WTC11 (cell line): ENCODE data around the gene CYBA. TPM values are rescaled to one million over a fixed set of nuclear protein-coding genes. Genes with fewer than 3 reads are reported as not detected.

Experiments
- ATAC-seq: fragments of 200-7000 bp; cut with Tn5 transposase; 2 replicates; pipeline ENCODE4 v1.10.0; 2021; ENCODE audit warnings: mild to moderate bottlenecking, moderate library complexity
- CTCF ChIA-PET: fragments of 300-600 bp; sonication (Branson Sonifier 250); formaldehyde crosslinking; loops from one replicate; lab custom pipeline; 2021; ENCODE audit warnings: antibody characterized with exemption; lab: Charles Lee
- POLR2A ChIA-PET: fragments of 350-600 bp; sonication (Branson Sonifier 250); formaldehyde crosslinking; loops from one replicate; lab custom pipeline; 2021; ENCODE audit warnings: antibody characterized with exemption; lab: Charles Lee
- DNase-seq: peaks from one replicate; pipeline ENCODE4 v3.0.0; 2021; ENCODE audit warnings: low spot score
- H3K27ac Mint-ChIP-seq: 2 replicates; pipeline ENCODE4 v1.8.0; 2021; ENCODE audit warnings: mixed read lengths
- H3K27me3 Mint-ChIP-seq: 2 replicates; pipeline ENCODE4 v1.8.0; 2021; ENCODE audit warnings: low read depth, mild to moderate bottlenecking, moderate library complexity, mixed read lengths
- H3K36me3 Mint-ChIP-seq: 2 replicates; pipeline ENCODE4 v1.8.0; 2021; ENCODE audit warnings: mixed read lengths
- H3K4me1 Mint-ChIP-seq: 2 replicates; pipeline ENCODE4 v1.8.0; 2022; ENCODE audit warnings: mixed read lengths
- H3K4me3 Mint-ChIP-seq: 2 replicates; pipeline ENCODE4 v1.8.0; 2021; ENCODE audit warnings: mild to moderate bottlenecking, moderate library complexity, mixed read lengths
- H3K9me3 Mint-ChIP-seq: 2 replicates; pipeline ENCODE4 v1.8.0; 2021; ENCODE audit warnings: mixed read lengths
- AR ChIP-seq: fragments of 250-450 bp; sonication (Bioruptor Pico); IDR thresholded peaks from 2 replicates; pipeline ENCODE4 v1.9.0; 2021; ENCODE audit warnings: mild to moderate bottlenecking
- CBFB ChIP-seq: sonication (generic); formaldehyde crosslinking; IDR thresholded peaks from 2 replicates; pipeline ENCODE4 v1.8.1; 2022; ENCODE audit warnings: mild to moderate bottlenecking, low read depth, missing genetic modification reagents
- CREM ChIP-seq: sonication (generic); formaldehyde crosslinking; IDR thresholded peaks from 2 replicates; pipeline ENCODE4 v1.8.1; 2022; ENCODE audit warnings: mild to moderate bottlenecking, missing genetic modification reagents, moderate library complexity
- ESRRA ChIP-seq: sonication (generic); formaldehyde crosslinking; IDR thresholded peaks from 2 replicates; pipeline ENCODE4 v1.8.1; 2022; ENCODE audit warnings: mild to moderate bottlenecking, missing genetic modification reagents, borderline replicate concordance
- ETV6 ChIP-seq: sonication (generic); formaldehyde crosslinking; IDR thresholded peaks from 2 replicates; pipeline ENCODE4 v1.8.1; 2022; ENCODE audit warnings: mild to moderate bottlenecking, missing genetic modification reagents
- FOXK1 ChIP-seq: sonication (generic); formaldehyde crosslinking; IDR thresholded peaks from 2 replicates; pipeline ENCODE4 v1.8.0; 2022; ENCODE audit warnings: mild to moderate bottlenecking, moderate library complexity, missing genetic modification reagents
- GABPB1 ChIP-seq: sonication (generic); formaldehyde crosslinking; IDR thresholded peaks from 2 replicates; pipeline ENCODE4 v1.8.1; 2023; ENCODE audit warnings: mild to moderate bottlenecking, missing genetic modification reagents
- JUN ChIP-seq: sonication (generic); formaldehyde crosslinking; IDR thresholded peaks from 2 replicates; pipeline ENCODE4 v1.8.0; 2023; ENCODE audit warnings: mild to moderate bottlenecking, missing genetic modification reagents
- NR1H2 ChIP-seq: sonication (generic); formaldehyde crosslinking; IDR thresholded peaks from 2 replicates; pipeline ENCODE4 v1.9.0; 2021; ENCODE audit warnings: mild to moderate bottlenecking, moderate library complexity, missing genetic modification reagents
- PRRX2 ChIP-seq: fragments of 250-450 bp; sonication (Bioruptor Pico); IDR thresholded peaks from 2 replicates; pipeline ENCODE4 v1.8.0; 2021; ENCODE audit warnings: mild to moderate bottlenecking
- SP1 ChIP-seq: sonication (generic); formaldehyde crosslinking; conservative IDR thresholded peaks from 2 replicates; pipeline ENCODE4 v1.8.1; 2022; ENCODE audit warnings: missing genetic modification reagents
- USF2 ChIP-seq: sonication (generic); formaldehyde crosslinking; IDR thresholded peaks from 2 replicates; pipeline ENCODE4 v1.8.1; 2023; ENCODE audit warnings: mild to moderate bottlenecking, missing genetic modification reagents, moderate library complexity
- ZNF138 ChIP-seq: sonication (generic); formaldehyde crosslinking; conservative IDR thresholded peaks from 2 replicates; pipeline ENCODE4 v1.8.1; 2022; ENCODE audit warnings: mild to moderate bottlenecking, moderate library complexity, missing genetic modification reagents
- ZNF219 ChIP-seq: sonication (generic); formaldehyde crosslinking; IDR thresholded peaks from 2 replicates; pipeline ENCODE4 v1.8.0; 2023; ENCODE audit warnings: missing genetic modification reagents, mild to moderate bottlenecking, borderline replicate concordance
- ZNF317 ChIP-seq: sonication (generic); formaldehyde crosslinking; IDR thresholded peaks from 2 replicates; pipeline ENCODE4 v1.8.1; 2023; ENCODE audit warnings: low read depth, mild to moderate bottlenecking, moderate library complexity, missing genetic modification reagents, borderline replicate concordance
- total RNA-seq: library from RNA; stranded (reverse); gene quantifications from 3 replicates; pipeline ENCODE4 v1.2.3, GENCODE V29; 2021
- TF ChIP-seq, protein P1 (sequence below): sonication (generic); formaldehyde crosslinking; IDR thresholded peaks from 2 replicates; pipeline ENCODE4 v1.8.0; 2023; ENCODE audit warnings: mild to moderate bottlenecking, missing genetic modification reagents
- TF ChIP-seq, protein P2 (sequence below): sonication (generic); formaldehyde crosslinking; IDR thresholded peaks from 2 replicates; pipeline ENCODE4 v1.8.1; 2022; ENCODE audit warnings: mild to moderate bottlenecking, moderate library complexity, missing genetic modification reagents
- TF ChIP-seq, protein P3 (sequence below): sonication (generic); formaldehyde crosslinking; IDR thresholded peaks from 2 replicates; pipeline ENCODE4 v1.8.0; 2022; ENCODE audit warnings: mild to moderate bottlenecking, missing genetic modification reagents
- TF ChIP-seq, protein P4 (sequence below): sonication (generic); formaldehyde crosslinking; IDR thresholded peaks from 2 replicates; pipeline ENCODE4 v1.8.0; 2022; ENCODE audit warnings: mild to moderate bottlenecking, missing genetic modification reagents
- TF ChIP-seq, protein P5 (sequence below): sonication (generic); formaldehyde crosslinking; IDR thresholded peaks from 2 replicates; pipeline ENCODE4 v1.8.1; 2023; ENCODE audit warnings: mild to moderate bottlenecking, missing genetic modification reagents

Gene CYBA
- total RNA-seq, 1 experiment from 2014 or later: 169 TPM

DNA sequence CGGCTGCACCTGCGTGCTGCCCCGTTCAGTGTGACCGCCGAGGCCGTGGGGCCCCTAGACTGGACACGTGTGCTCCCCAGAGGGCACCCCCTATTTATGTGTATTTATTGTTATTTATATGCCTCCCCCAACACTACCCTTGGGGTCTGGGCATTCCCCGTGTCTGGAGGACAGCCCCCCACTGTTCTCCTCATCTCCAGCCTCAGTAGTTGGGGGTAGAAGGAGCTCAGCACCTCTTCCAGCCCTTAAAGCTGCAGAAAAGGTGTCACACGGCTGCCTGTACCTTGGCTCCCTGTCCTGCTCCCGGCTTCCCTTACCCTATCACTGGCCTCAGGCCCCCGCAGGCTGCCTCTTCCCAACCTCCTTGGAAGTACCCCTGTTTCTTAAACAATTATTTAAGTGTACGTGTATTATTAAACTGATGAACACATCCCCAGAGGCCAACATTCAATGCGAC is 10.8 kb downstream of the CYBA start (continued):
- TF ChIP-seq, protein P1, sequence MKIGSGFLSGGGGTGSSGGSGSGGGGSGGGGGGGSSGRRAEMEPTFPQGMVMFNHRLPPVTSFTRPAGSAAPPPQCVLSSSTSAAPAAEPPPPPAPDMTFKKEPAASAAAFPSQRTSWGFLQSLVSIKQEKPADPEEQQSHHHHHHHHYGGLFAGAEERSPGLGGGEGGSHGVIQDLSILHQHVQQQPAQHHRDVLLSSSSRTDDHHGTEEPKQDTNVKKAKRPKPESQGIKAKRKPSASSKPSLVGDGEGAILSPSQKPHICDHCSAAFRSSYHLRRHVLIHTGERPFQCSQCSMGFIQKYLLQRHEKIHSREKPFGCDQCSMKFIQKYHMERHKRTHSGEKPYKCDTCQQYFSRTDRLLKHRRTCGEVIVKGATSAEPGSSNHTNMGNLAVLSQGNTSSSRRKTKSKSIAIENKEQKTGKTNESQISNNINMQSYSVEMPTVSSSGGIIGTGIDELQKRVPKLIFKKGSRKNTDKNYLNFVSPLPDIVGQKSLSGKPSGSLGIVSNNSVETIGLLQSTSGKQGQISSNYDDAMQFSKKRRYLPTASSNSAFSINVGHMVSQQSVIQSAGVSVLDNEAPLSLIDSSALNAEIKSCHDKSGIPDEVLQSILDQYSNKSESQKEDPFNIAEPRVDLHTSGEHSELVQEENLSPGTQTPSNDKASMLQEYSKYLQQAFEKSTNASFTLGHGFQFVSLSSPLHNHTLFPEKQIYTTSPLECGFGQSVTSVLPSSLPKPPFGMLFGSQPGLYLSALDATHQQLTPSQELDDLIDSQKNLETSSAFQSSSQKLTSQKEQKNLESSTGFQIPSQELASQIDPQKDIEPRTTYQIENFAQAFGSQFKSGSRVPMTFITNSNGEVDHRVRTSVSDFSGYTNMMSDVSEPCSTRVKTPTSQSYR (CRISPR knock-in tag): no peak
- TF ChIP-seq PRRX2 (CRISPR knock-in tag) (no peak), AR (CRISPR knock-in tag) (no peak), ETV6 (CRISPR knock-in tag) (no peak), GABPB1 (no peak)

DNA sequence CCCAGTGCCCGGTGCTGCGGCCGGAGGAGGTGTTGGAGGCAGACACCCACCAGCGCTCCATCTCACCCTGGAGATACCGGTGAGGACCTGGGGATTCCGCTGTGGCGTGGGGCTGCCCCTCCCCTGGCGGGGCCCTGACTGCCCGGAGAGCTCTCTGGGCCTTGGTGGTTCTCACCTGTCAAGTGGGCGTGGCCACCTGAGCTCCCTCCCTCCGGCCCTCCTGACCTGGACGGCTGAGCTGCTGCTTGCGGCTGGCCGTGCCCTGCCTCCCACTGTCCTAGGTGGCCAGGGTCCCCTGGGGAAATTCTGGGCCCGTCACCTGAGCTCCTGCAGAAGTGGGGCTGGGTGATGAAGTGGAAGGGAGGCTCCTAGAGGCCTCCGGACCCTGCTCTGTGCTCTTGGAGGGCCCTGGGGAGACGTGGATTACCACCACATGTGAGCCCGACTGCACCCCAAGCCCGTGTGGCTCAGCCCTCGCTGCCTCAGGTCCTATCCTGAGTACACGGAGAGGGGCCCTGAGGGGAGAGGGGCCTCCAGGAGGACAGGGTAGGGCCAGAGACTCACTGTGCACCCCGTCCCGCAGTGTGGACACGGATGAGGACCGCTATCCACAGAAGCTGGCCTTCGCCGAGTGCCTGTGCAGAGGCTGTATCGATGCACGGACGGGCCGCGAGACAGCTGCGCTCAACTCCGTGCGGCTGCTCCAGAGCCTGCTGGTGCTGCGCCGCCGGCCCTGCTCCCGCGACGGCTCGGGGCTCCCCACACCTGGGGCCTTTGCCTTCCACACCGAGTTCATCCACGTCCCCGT is 11.4 kb downstream of the CYBA start:
- H3K4me3 Mint-ChIP-seq: peak overlapping the region; percentile 33; the same call in 1 of the 2 replicates
- POLR2A ChIA-PET: interaction anchor here (0.6 to 1.2 kb wide), 2 partner anchors 10 to 24 kb away, joined by 4 to 6 read pairs; partner anchors contain the start of gene MVD
- CTCF ChIA-PET: interaction anchor here (0.6 to 5.0 kb wide), 10 partner anchors 10 to 104 kb away, joined by 3 to 34 read pairs (median 8); partner anchors contain the start of gene SNAI3
- no peaks in the 10 kb centered on the region for H3K36me3 Mint-ChIP-seq
- DNase-seq: peak; percentile 89
- peak; percentile 61 for ATAC-seq
- H3K9me3 Mint-ChIP-seq: no peaks in the 10 kb centered on the region
- H3K4me1 Mint-ChIP-seq: peaks cover 38% of the 10 kb centered on the region
- peaks cover 22% of the 10 kb centered on the region for H3K27me3 Mint-ChIP-seq
- H3K27ac Mint-ChIP-seq: no peak overlapping the region
- TF ChIP-seq ESRRA (CRISPR knock-in tag) (no peak), USF2 (CRISPR knock-in tag) (peak; percentile 48; the same call in 1 of the 2 replicates), SP1 (CRISPR knock-in tag) (peak; percentile 70), FOXK1 (no peak), ZNF317 (no peak), JUN (CRISPR knock-in tag) (no peak), CREM (CRISPR knock-in tag) (no peak), AR (CRISPR knock-in tag) (no peak), CBFB (CRISPR knock-in tag) (0 out of 2 replicates have a peak, but pooled peaks have one; percentile 51), NR1H2 (CRISPR knock-in tag) (no peak), ZNF138 (0 out of 2 replicates have a peak, but pooled peaks have one; percentile 74), ZNF219 (no peak)
- TF ChIP-seq, protein P2, sequence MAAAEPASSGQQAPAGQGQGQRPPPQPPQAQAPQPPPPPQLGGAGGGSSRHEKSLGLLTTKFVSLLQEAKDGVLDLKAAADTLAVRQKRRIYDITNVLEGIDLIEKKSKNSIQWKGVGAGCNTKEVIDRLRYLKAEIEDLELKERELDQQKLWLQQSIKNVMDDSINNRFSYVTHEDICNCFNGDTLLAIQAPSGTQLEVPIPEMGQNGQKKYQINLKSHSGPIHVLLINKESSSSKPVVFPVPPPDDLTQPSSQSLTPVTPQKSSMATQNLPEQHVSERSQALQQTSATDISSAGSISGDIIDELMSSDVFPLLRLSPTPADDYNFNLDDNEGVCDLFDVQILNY (CRISPR knock-in tag): no peak
- TF ChIP-seq, protein P3, sequence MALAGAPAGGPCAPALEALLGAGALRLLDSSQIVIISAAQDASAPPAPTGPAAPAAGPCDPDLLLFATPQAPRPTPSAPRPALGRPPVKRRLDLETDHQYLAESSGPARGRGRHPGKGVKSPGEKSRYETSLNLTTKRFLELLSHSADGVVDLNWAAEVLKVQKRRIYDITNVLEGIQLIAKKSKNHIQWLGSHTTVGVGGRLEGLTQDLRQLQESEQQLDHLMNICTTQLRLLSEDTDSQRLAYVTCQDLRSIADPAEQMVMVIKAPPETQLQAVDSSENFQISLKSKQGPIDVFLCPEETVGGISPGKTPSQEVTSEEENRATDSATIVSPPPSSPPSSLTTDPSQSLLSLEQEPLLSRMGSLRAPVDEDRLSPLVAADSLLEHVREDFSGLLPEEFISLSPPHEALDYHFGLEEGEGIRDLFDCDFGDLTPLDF (CRISPR knock-in tag): no peak
- TF ChIP-seq, protein P4, sequence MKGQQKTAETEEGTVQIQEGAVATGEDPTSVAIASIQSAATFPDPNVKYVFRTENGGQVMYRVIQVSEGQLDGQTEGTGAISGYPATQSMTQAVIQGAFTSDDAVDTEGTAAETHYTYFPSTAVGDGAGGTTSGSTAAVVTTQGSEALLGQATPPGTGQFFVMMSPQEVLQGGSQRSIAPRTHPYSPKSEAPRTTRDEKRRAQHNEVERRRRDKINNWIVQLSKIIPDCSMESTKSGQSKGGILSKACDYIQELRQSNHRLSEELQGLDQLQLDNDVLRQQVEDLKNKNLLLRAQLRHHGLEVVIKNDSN (CRISPR knock-in tag): no peak
- TF ChIP-seq, protein P5, sequence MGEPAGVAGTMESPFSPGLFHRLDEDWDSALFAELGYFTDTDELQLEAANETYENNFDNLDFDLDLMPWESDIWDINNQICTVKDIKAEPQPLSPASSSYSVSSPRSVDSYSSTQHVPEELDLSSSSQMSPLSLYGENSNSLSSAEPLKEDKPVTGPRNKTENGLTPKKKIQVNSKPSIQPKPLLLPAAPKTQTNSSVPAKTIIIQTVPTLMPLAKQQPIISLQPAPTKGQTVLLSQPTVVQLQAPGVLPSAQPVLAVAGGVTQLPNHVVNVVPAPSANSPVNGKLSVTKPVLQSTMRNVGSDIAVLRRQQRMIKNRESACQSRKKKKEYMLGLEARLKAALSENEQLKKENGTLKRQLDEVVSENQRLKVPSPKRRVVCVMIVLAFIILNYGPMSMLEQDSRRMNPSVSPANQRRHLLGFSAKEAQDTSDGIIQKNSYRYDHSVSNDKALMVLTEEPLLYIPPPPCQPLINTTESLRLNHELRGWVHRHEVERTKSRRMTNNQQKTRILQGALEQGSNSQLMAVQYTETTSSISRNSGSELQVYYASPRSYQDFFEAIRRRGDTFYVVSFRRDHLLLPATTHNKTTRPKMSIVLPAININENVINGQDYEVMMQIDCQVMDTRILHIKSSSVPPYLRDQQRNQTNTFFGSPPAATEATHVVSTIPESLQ (CRISPR knock-in tag): no peak
